GM15510 (cell line): ENCODE data around the gene SCARF1.

Experiments
- POLR2A ChIP-seq: IDR thresholded peaks from 3 replicates; pipeline ENCODE4 v1.6.1; 2011; ENCODE audit warnings: borderline replicate concordance; ENCODE audit not compliant: insufficient read length; ENCODE audit errors: extremely low read depth

The SCARF1 gene

GRCh38 chr17:1623057-1623630, 22.4 kb downstream of the SCARF1 start:
- no peak for TF ChIP-seq POLR2A

DNA sequence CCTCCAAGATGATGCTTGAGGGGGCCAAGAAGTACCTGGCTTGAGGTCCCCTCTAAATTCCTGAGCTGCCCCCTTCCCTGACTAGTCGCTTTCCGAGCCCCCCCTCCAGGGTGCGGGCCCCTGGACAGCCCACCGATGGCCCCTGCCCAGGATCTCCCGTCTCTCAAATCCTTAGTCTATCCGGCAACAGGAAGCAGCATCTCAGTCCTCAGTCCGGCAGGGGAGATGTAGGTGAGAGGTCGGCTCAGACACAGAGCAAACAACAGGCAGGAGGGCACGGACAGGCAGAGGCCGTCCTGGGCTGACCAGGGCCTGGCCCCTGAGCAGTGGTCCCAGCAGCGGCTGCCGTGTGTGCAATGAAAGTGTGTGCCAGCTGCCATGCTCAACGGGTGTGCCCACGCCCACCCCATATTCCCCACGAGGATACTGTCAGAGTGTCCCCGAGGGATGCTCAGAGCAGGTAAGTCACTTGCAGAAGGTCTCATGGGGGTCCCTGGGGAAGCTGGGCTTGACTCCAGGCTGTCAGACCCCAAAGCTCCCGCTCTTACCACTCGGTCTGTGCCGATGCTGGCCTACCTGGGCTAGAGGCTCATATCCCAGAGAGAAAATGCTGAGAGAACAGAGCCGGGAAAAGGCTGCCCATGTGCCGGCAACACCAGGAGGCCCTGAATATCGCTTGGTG, 24.1 kb downstream of the SCARF1 start:
- TF ChIP-seq POLR2A: no peak

GRCh38 chr17:1620486-1620885, 25.0 kb downstream of the SCARF1 start:
- no peak for TF ChIP-seq POLR2A

- TF ChIP-seq POLR2A: no peak
Measured at GRCh38 chr17:1617620-1618174, 27.8 kb downstream of the SCARF1 start.

GRCh38 chr17:1616101-1616500, 29.4 kb downstream of the SCARF1 start:
- no peak for TF ChIP-seq POLR2A

DNA sequence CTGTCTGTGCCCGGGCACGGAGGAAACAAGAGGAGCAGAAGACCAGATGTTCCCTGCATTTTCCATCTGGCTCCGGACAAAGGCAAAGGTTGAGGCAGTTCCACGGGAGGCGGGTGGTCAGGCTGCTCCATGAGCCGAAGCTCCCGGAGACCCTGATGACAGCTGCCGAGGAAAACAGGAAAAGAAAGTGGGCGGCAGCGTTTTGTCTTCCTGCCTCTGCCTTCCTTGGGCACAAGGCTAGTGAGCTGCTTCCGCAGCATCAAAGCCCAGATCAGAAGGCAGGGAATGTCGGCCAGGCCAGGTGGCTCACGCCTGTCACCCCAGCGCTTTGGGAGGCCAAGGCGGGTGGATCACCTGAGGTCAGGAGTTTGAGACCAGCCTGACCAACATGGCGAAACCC, 33.1 kb downstream of the SCARF1 start:
- TF ChIP-seq POLR2A: no peak

GRCh38 chr17:1611715-1612114, 33.8 kb downstream of the SCARF1 start:
- no peak for TF ChIP-seq POLR2A

DNA sequence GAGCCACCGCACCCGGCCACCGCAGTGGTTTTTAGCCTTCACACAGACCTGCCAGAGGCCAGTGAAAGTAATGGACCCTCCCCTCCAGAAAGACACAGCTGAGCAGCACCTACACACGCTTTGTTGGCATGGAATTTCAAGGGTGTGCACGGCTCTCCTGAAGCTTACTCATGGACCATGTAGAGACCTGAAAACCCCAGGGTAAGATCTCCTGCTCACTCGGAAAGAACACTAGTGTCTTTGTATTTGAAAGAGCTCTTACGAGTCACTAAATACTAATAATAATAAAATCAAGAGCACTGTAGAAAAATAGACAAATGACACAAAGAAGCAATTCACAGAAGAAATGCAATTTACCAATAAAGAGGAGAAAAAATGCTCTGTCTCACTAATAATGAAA, 36.9 kb downstream of the SCARF1 start:
- no peak for TF ChIP-seq POLR2A

DNA sequence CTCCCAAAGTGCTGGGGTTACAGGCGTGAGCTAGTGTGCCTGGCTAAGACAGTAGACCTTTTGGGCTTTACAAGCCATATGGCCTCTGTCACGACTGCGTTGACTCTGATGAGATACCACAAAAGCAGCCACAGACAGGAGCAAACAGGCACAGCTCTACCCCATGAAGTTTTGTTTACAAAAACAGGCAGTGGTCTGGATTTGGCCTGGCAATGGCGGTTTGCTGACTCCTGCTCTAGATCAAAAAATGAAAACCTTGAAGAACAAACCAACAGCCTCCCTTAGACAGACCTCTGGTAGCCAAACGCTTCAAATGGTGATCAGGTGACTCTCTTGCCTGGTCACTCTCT, 37.6 kb downstream of the SCARF1 start:
- TF ChIP-seq POLR2A: no peak

DNA sequence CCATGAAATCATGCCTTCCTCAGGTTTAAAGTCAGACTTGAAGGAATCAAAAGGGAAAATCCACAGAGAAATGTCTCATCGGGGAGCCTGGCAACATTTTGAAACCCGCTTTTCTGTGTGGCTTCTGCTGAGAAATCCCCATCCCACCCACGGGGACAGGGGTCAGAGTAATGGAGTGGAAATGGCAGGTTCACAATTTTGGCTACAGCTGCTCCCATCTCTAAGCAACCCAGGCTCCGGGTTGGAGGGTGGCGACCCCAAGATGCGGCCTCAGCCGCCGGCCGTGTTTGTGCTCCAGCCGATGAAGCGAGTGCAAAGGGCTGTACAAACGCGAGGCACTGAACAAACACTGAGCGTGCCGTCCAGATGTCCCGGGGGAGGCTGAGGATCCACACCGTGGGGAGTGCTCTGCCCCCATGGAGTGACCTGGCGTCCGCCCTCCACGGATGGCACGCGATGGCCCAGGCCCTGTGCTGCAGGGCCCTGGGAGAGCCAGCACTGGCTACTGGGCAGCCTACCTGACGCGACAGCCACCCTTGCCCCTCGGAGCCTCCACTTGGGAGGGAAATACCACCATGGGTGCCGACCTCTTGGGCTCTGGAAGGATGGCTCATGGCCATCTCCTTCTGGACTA, 39.1 kb downstream of the SCARF1 start:
- no peak for TF ChIP-seq POLR2A

GRCh38 chr17:1605681-1606351, 39.7 kb downstream of the SCARF1 start:
- TF ChIP-seq POLR2A: no peak

- no peak for TF ChIP-seq POLR2A
Measured at GRCh38 chr17:1604831-1605528, 40.6 kb downstream of the SCARF1 start.

GRCh38 chr17:1601571-1601970, 44.0 kb downstream of the SCARF1 start:
- no peak for TF ChIP-seq POLR2A

- no peak for TF ChIP-seq POLR2A
Measured at GRCh38 chr17:1598399-1599095, 47.0 kb downstream of the SCARF1 start.

DNA sequence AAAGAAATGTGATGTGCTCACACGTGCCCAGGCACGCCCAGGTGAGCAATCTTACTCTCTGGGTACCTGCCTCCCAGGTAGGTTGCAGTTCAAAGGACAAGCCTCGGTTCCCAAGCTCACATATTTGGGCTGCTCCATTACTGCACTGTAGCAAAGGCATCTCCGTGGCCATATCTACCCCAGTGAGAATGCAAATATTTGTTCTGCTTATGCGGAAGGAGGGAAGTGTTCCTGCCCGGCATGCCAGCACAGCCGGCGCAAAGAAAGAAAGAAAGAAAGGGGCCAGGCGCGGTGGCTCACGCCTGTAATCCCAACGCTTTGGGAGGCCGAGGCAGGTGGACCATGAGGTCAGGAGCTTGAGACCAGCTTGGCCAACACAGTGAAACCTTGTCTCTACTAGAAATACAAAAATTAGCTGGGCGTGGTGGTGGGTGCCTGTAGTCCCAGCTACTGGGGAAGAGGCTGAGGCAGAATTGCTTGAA, 47.6 kb downstream of the SCARF1 start:
- TF ChIP-seq POLR2A: no peak

- TF ChIP-seq POLR2A: no peak
Measured at GRCh38 chr17:1593630-1593931, 52.0 kb downstream of the SCARF1 start.
